ENCODE data around the gene LIMS1.

GRCh38 chr2:108587621-108588020, 53.4 kb downstream of the LIMS1 start:
- TF ChIP-seq GATA2 (IDR thresholded peaks at IDR 0.05; ENCODE audit: low read depth, low read length), result no peak
- TF ChIP-seq GATA3 (IDR thresholded peaks at IDR 0.05; ENCODE audit: low read depth, low read length), result no peak
